GM12892 (cell line): ENCODE measurements around the gene FRMPD4.

Experiments used
- POLR2A ChIP-seq: IDR thresholded peaks from 2 replicates; pipeline ENCODE4 v1.6.1; 2011; ENCODE audit warnings: low read depth, low read length, control low read depth
- TAF1 ChIP-seq: IDR thresholded peaks from 2 replicates; pipeline ENCODE4 v1.6.1; 2011; ENCODE audit warnings: low read depth, mild to moderate bottlenecking, control low read depth, low read length, borderline replicate concordance

GRCh38 chrX:12390301-12390700 is 252.0 kb downstream of the FRMPD4 start:
- TF ChIP-seq POLR2A (no peak), TAF1 (no peak)
